Liver (tissue), 9 donors: ENCODE data around the gene IFI27. TPM values are rescaled to one million over a fixed set of nuclear protein-coding genes. Genes with fewer than 3 reads are reported as not detected.

Experiments
- DNase-seq: peaks from one replicate; pipeline ENCODE4 v3.0.0-alpha.2; 2017; ENCODE audit warnings: low spot score
- H3K27ac ChIP-seq, 2 donors: one replicate each; pipeline ENCODE4 v1.7.0; 2013; ENCODE audit warnings: inconsistent platforms in 2 of 2, low read length in 2 of 2, control low read depth in 1 of 2, low read depth in 1 of 2, mild to moderate bottlenecking in 1 of 2
- H3K27me3 ChIP-seq, 4 donors: one replicate each; pipeline versions ENCODE4 v1.6.1 to v1.7.0; 2013; ENCODE audit warnings: low read length in 3 of 4, inconsistent platforms in 1 of 4, mild to moderate bottlenecking in 1 of 4, moderate library complexity in 1 of 4; ENCODE audit not compliant: control insufficient read depth in 4 of 4, insufficient read depth in 4 of 4
- H3K36me3 ChIP-seq, 4 donors: one replicate each; pipeline versions ENCODE4 v1.6.1 to v1.7.0; 2013; ENCODE audit warnings: low read length in 3 of 4, mild to moderate bottlenecking in 3 of 4, low read depth in 1 of 4, moderate library complexity in 1 of 4; ENCODE audit not compliant: control insufficient read depth in 4 of 4, insufficient read depth in 3 of 4
- H3K4me1 ChIP-seq, 4 donors: one replicate each; pipeline versions ENCODE4 v1.6.1 to v1.7.0; 2013; ENCODE audit warnings: low read length in 3 of 4, mild to moderate bottlenecking in 3 of 4, moderate library complexity in 1 of 4; ENCODE audit not compliant: control insufficient read depth in 4 of 4, insufficient read depth in 4 of 4
- H3K4me3 ChIP-seq, 3 donors: one replicate each; pipeline versions ENCODE4 v1.6.1 to v1.7.0; 2013; ENCODE audit warnings: low read length in 3 of 3, control low read depth in 1 of 3, low read depth in 1 of 3, mild to moderate bottlenecking in 1 of 3
- H3K9ac ChIP-seq, 2 donors: one replicate each; pipeline ENCODE4 v1.7.0; 2013; ENCODE audit warnings: low read length in 2 of 2, mild to moderate bottlenecking in 2 of 2, moderate library complexity in 2 of 2, control low read depth in 1 of 2, low read depth in 1 of 2
- H3K9me3 ChIP-seq, 4 donors: one replicate each; pipeline versions ENCODE4 v1.6.1 to v1.7.0; 2013; ENCODE audit warnings: low read length in 3 of 4; ENCODE audit not compliant: control insufficient read depth in 4 of 4
- EGR1 ChIP-seq, 2 donors: IDR thresholded peaks; 2 replicates each; pipeline ENCODE4 v1.6.1; 2016 to 2018; ENCODE audit warnings: antibody characterized with exemption in 2 of 2, low read depth in 2 of 2
- FOXA2 ChIP-seq: IDR thresholded peaks from 2 replicates; pipeline ENCODE4 v1.6.1; 2016; ENCODE audit warnings: antibody characterized with exemption
- GABPA ChIP-seq, 2 donors: IDR thresholded peaks in 1 of 2; conservative IDR thresholded peaks in 1 of 2; 2 replicates each; pipeline ENCODE4 v1.6.1; 2016; ENCODE audit warnings: antibody characterized with exemption in 2 of 2, mild to moderate bottlenecking in 1 of 2, moderate library complexity in 1 of 2
- HNF4A ChIP-seq, 2 donors: conservative IDR thresholded peaks; 2 replicates each; pipeline ENCODE4 v1.6.1; 2016; ENCODE audit warnings: antibody characterized with exemption in 2 of 2, mild to moderate bottlenecking in 2 of 2
- HNF4G ChIP-seq: IDR thresholded peaks from 2 replicates; pipeline ENCODE4 v1.6.1; 2016; ENCODE audit warnings: antibody characterized with exemption
- JUND ChIP-seq, 2 donors: IDR thresholded peaks; 2 replicates each; pipeline ENCODE4 v1.6.1; 2016; ENCODE audit warnings: antibody characterized with exemption in 2 of 2
- RAD21 ChIP-seq, 2 donors: IDR thresholded peaks; 2 replicates each; pipeline ENCODE4 v1.6.1; 2016; ENCODE audit warnings: antibody characterized with exemption in 2 of 2, mild to moderate bottlenecking in 2 of 2
- RXRA ChIP-seq, 2 donors: IDR thresholded peaks; 2 replicates each; pipeline ENCODE4 v1.6.1; 2017 to 2018; ENCODE audit warnings: antibody characterized with exemption in 2 of 2, mild to moderate bottlenecking in 1 of 2
- SP1 ChIP-seq: IDR thresholded peaks from 2 replicates; pipeline ENCODE4 v1.6.1; 2018; ENCODE audit warnings: antibody characterized with exemption, mild to moderate bottlenecking
- TAF1 ChIP-seq: conservative IDR thresholded peaks from 2 replicates; pipeline ENCODE4 v1.6.1; 2016; ENCODE audit warnings: antibody characterized with exemption, mild to moderate bottlenecking
- YY1 ChIP-seq: IDR thresholded peaks from 2 replicates; pipeline ENCODE4 v1.6.1; 2016; ENCODE audit warnings: antibody characterized with exemption, mild to moderate bottlenecking
- WGBS: extraction: QIAGEN DNeasy Blood & Tissue Kit; methylation state at CpG from one replicate; pipeline ENCODE4 v1.1.7; 2013; 5-methylcytosine and 5-hydroxymethylcytosine counted together
- polyA plus RNA-seq, 2 donors: library from polyadenylated mRNA; stranded (reverse) in 1 of 2; unstranded in 1 of 2; fragments of 200-250 nt in 1 of 2; fragments of >200 nt in 1 of 2; fragmentation: Nextera tagmentation in 1 of 2; extraction: Ambion mirVana in 1 of 2; gene quantifications; one replicate each; pipeline versions ENCODE4 v1.2.1 to v1.2.3, GENCODE V29; 2013 to 2015
- total RNA-seq, 2 donors: library from RNA; depleted of rRNA; stranded (reverse); fragments of >200 nt; gene quantifications; one replicate each; pipeline ENCODE4 v1.2.3, GENCODE V29; 2014
- TF ChIP-seq, protein P1 (sequence below): IDR thresholded peaks from 2 replicates; pipeline ENCODE4 v1.6.1; 2016; ENCODE audit warnings: antibody characterized with exemption
- TF ChIP-seq, protein P2 (sequence below): IDR thresholded peaks from 2 replicates; pipeline ENCODE4 v1.6.1; 2016; ENCODE audit warnings: antibody characterized with exemption, mild to moderate bottlenecking
- TF ChIP-seq, protein P3 (sequence below): IDR thresholded peaks from 2 replicates; pipeline ENCODE4 v1.6.1; 2016; ENCODE audit warnings: antibody characterized with exemption
- TF ChIP-seq, protein P4 (sequence below): IDR thresholded peaks from 2 replicates; pipeline ENCODE4 v1.6.1; 2016; ENCODE audit warnings: antibody characterized with exemption
- TF ChIP-seq, protein P5 (sequence below): fragments of 150-350 bp; IDR thresholded peaks from 2 replicates; pipeline ENCODE4 v1.5.1; 2017; ENCODE audit warnings: improper control_type of control experiment, low read depth, low read length; ENCODE audit not compliant: missing input control
- donor health status: healthy.
- donor health status: healthy.
- donor health status: healthy.
- donor health status: healthy.
- donor health status: healthy.

IFI27 gene
- total and polyA plus RNA-seq, 4 donors = 12.7 to 170 (median 42.2) TPM

DNA sequence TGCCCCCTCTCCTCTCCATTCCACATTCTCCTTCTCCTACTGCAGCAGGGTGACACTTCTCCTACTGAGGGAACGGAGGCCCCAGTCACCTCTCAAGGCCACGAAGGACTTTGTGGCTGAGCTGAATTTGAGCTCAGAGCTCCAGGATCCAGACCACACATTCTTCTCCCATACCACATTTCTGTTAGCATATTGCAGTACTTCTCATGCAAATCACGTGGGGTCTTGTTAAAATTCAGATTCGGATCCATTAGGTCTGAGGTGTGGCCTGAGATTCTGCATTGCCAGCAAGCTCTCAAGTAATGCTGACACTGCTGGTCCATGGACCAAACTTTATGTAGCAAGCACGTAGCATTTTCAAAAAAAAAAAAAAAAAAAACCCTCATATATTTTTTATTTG is 28.5 kb downstream of the IFI27 start:
- peaks cover 0 to 1% (median 0%) of the 10 kb centered on the region in 4 donors for H3K4me1 ChIP-seq
- H3K27ac ChIP-seq = no peak overlapping the region
- DNase-seq = no peak
- H3K9me3 ChIP-seq = no peaks in the 10 kb centered on the region
- 73% methylated on average over 5 of the region's 5 CpGs for WGBS
- TF ChIP-seq SP1 = no peak
- TF ChIP-seq, protein P1, sequence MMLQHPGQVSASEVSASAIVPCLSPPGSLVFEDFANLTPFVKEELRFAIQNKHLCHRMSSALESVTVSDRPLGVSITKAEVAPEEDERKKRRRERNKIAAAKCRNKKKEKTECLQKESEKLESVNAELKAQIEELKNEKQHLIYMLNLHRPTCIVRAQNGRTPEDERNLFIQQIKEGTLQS = no peak
- H3K36me3 ChIP-seq = no peaks in the 10 kb centered on the region
- H3K27me3 ChIP-seq = no peaks in the 10 kb centered on the region
- no peak overlapping the region for H3K9ac ChIP-seq
- H3K4me3 ChIP-seq = no peak overlapping the region

DNA sequence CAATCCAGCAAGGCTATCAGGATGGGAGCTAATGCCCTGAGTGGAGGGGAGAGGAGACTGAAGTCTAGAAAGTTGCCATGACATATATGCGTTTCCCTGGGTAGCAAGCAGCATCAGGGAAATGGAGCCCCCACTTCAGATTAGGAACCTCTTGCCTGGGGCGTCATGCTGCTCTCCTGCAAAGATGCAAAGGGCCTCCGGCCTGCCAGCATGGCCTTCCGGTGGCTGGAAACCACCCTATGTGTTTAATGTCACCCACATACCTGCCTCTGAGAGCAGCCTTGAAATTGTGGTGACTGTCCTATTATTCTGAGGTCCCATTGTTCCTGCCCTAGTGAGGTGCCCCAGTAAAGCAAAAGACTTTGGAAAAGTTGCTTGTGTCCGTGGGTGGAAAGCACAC is 28.9 kb downstream of the IFI27 start:
- TF ChIP-seq FOXA2 (no peak), RXRA (IDR thresholded peaks at IDR 0.05) (no peak), EGR1 (IDR thresholded peaks at IDR 0.05; ENCODE audit: low read depth in 2 of 2) (no peak), SP1 (no peak), HNF4G (no peak), TAF1 (no peak), GABPA (IDR thresholded peaks at IDR 0.05 in 1 of 2, conservative IDR thresholded peaks at IDR 0.05 in 1 of 2) (no peak)
- TF ChIP-seq, protein P2, sequence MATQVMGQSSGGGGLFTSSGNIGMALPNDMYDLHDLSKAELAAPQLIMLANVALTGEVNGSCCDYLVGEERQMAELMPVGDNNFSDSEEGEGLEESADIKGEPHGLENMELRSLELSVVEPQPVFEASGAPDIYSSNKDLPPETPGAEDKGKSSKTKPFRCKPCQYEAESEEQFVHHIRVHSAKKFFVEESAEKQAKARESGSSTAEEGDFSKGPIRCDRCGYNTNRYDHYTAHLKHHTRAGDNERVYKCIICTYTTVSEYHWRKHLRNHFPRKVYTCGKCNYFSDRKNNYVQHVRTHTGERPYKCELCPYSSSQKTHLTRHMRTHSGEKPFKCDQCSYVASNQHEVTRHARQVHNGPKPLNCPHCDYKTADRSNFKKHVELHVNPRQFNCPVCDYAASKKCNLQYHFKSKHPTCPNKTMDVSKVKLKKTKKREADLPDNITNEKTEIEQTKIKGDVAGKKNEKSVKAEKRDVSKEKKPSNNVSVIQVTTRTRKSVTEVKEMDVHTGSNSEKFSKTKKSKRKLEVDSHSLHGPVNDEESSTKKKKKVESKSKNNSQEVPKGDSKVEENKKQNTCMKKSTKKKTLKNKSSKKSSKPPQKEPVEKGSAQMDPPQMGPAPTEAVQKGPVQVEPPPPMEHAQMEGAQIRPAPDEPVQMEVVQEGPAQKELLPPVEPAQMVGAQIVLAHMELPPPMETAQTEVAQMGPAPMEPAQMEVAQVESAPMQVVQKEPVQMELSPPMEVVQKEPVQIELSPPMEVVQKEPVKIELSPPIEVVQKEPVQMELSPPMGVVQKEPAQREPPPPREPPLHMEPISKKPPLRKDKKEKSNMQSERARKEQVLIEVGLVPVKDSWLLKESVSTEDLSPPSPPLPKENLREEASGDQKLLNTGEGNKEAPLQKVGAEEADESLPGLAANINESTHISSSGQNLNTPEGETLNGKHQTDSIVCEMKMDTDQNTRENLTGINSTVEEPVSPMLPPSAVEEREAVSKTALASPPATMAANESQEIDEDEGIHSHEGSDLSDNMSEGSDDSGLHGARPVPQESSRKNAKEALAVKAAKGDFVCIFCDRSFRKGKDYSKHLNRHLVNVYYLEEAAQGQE = no peak
- TF ChIP-seq, protein P3, sequence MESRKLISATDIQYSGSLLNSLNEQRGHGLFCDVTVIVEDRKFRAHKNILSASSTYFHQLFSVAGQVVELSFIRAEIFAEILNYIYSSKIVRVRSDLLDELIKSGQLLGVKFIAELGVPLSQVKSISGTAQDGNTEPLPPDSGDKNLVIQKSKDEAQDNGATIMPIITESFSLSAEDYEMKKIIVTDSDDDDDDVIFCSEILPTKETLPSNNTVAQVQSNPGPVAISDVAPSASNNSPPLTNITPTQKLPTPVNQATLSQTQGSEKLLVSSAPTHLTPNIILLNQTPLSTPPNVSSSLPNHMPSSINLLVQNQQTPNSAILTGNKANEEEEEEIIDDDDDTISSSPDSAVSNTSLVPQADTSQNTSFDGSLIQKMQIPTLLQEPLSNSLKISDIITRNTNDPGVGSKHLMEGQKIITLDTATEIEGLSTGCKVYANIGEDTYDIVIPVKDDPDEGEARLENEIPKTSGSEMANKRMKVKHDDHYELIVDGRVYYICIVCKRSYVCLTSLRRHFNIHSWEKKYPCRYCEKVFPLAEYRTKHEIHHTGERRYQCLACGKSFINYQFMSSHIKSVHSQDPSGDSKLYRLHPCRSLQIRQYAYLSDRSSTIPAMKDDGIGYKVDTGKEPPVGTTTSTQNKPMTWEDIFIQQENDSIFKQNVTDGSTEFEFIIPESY = no peak
- no peak overlapping the region for H3K4me3 ChIP-seq
- H3K27me3 ChIP-seq = no peaks in the 10 kb centered on the region
- H3K36me3 ChIP-seq = no peaks in the 10 kb centered on the region
- H3K4me1 ChIP-seq = peaks cover 0 to 1% (median 0%) of the 10 kb centered on the region in 4 donors
- H3K9me3 ChIP-seq = no peaks in the 10 kb centered on the region
- no peak for DNase-seq
- 92% methylated on average over 5 of the region's 5 CpGs for WGBS
- no peak overlapping the region for H3K27ac ChIP-seq
- H3K9ac ChIP-seq = no peak overlapping the region

DNA sequence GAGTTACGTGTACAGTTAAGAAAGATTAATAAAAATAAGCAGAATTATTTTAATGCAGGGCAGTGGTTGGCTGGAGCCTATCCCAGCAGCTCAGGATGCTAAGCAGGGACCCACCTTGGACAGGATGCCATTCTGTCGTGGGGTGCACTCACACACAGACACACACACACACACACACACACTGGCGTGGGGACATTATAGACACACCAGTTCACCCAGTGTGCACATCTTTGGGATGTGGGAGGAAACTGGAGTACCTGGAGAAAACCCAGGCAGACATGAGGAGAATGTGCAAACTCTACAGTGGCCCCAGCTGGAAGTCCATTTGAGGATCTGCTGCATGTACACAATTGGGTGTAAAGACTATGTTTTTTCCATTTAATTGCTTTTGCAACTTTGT is 31.7 kb downstream of the IFI27 start:
- H3K4me3 ChIP-seq = no peak overlapping the region
- no peaks in the 10 kb centered on the region for H3K9me3 ChIP-seq
- H3K36me3 ChIP-seq = no peaks in the 10 kb centered on the region
- DNase-seq = no peak
- H3K27me3 ChIP-seq = no peaks in the 10 kb centered on the region
- H3K9ac ChIP-seq = no peak overlapping the region
- no peak overlapping the region for H3K27ac ChIP-seq
- 80% methylated on average over 3 of the region's 3 CpGs for WGBS
- TF ChIP-seq, protein P1 = no peak
- TF ChIP-seq RAD21 (IDR thresholded peaks at IDR 0.05) = no peak
- no peak for TF ChIP-seq SP1
- no peak for TF ChIP-seq HNF4A (conservative IDR thresholded peaks at IDR 0.05)
- TF ChIP-seq, protein P2 = no peak
- TF ChIP-seq GABPA (IDR thresholded peaks at IDR 0.05 in 1 of 2, conservative IDR thresholded peaks at IDR 0.05 in 1 of 2) = no peak
- TF ChIP-seq, protein P4, sequence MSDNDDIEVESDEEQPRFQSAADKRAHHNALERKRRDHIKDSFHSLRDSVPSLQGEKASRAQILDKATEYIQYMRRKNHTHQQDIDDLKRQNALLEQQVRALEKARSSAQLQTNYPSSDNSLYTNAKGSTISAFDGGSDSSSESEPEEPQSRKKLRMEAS = no peak
- no peak for TF ChIP-seq EGR1 (IDR thresholded peaks at IDR 0.05; ENCODE audit: low read depth in 2 of 2)
- TF ChIP-seq HNF4G = no peak
- TF ChIP-seq YY1 = no peak
- TF ChIP-seq, protein P5, sequence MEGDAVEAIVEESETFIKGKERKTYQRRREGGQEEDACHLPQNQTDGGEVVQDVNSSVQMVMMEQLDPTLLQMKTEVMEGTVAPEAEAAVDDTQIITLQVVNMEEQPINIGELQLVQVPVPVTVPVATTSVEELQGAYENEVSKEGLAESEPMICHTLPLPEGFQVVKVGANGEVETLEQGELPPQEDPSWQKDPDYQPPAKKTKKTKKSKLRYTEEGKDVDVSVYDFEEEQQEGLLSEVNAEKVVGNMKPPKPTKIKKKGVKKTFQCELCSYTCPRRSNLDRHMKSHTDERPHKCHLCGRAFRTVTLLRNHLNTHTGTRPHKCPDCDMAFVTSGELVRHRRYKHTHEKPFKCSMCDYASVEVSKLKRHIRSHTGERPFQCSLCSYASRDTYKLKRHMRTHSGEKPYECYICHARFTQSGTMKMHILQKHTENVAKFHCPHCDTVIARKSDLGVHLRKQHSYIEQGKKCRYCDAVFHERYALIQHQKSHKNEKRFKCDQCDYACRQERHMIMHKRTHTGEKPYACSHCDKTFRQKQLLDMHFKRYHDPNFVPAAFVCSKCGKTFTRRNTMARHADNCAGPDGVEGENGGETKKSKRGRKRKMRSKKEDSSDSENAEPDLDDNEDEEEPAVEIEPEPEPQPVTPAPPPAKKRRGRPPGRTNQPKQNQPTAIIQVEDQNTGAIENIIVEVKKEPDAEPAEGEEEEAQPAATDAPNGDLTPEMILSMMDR = no peak
- TF ChIP-seq RXRA (IDR thresholded peaks at IDR 0.05) = no peak
- TF ChIP-seq JUND (IDR thresholded peaks at IDR 0.05) = no peak
- H3K4me1 ChIP-seq = no peaks in the 10 kb centered on the region
